ENCODE results near the gene APP.
"Not testable (repeated sequence)": the region's sequence is repeated elsewhere in the genome, so short reads cannot be mapped to it uniquely, and the experiment has no call there.

The APP gene

GRCh38 chr21:26164311-26164710, 6.3 kb downstream of the APP start:
- DNase-seq (ENCODE audit: low read depth in 2 of 2): no peak

GRCh38 chr21:26162081-26162480, 8.5 kb downstream of the APP start:
- no peak for DNase-seq (ENCODE audit: low read depth in 2 of 2)

DNA sequence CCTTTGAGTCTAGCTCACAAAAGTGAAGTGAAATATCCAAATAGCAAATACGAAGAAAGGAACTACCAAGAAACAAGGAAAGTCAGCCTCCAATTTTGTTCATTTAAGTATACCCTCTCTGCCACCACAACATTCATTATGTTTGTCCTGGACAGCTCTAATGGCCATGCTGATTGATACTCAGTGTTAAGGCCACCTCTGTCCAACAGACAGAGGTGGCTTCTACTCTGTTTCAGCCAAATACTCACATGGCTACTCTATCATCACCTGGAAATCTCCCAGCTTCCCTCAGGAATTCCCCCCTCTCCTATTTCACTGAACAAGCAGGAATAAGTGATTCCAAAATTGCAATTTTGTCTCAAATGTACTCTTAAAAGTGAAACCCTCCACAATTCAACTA, 10.7 kb downstream of the APP start:
- no peak for DNase-seq (ENCODE audit: low read depth in 2 of 2)

- DNase-seq (ENCODE audit: low read depth in 2 of 2): no peak
Observed at GRCh38 chr21:26157801-26158200, 12.8 kb downstream of the APP start.

GRCh38 chr21:26154753-26155152, 15.8 kb downstream of the APP start:
- DNase-seq (ENCODE audit: low read depth in 2 of 2): no peak

GRCh38 chr21:26153758-26154157, 16.8 kb downstream of the APP start:
- DNase-seq (ENCODE audit: low read depth in 2 of 2): no peak

- DNase-seq (ENCODE audit: low read depth in 2 of 2): no peak
Observed at GRCh38 chr21:26148840-26149354, 21.7 kb downstream of the APP start.

DNA sequence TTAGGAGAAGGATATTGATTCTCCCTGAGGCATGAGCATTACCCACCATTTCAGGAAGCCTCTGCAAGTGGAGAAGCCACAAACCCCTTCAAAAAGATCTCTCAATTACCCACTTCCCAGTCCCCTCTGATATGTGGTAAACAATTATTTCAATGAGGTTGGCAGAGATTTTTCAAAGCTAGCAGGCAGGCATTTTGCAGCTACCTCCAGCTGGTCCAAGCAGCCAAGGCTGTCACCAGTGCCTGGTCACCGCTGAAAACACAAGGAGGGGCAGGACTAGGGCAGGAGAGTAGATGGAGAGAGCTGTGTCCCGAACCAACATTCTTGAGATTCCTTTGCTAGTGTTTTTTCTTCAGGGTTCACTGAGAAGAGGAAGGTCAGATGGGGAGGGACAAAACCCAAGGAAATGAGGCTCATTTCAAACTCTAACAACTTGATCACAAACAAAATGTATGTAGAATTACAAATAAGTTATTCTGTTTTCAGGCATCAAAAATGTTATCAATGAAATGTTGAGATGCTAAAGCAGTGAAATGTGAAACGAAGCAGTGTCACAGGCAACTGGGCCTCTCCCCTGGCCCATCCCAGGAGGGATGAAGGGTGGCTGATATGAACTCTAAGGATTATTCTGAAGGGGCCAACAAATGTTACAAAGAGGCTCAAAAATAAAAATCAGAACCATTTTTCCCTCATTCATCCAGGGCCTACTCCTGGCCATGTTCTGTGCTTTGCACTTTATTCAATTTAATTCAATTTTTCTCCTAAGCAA, 22.3 kb downstream of the APP start:
- no peak for DNase-seq (ENCODE audit: low read depth in 2 of 2)

DNA sequence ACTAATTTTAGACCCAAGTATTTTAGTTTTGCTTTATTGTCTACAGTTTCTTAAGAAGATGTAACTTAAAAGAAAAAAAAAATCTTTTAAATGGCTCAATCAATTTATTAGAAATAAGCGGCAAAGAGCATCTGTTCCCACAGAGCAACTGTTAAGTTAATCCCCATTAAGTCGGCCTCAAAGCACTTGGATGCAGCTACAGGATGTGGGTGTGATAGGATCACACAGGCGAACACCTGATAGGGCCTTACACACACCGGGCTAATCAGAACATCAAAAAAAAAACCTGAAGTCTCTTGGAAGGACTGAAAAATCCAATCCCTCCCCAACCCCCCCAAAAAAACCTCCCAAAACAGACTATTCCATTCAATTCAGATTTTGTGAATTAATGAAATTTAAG, 23.0 kb downstream of the APP start:
- DNase-seq (ENCODE audit: low read depth in 2 of 2): no peak

DNA sequence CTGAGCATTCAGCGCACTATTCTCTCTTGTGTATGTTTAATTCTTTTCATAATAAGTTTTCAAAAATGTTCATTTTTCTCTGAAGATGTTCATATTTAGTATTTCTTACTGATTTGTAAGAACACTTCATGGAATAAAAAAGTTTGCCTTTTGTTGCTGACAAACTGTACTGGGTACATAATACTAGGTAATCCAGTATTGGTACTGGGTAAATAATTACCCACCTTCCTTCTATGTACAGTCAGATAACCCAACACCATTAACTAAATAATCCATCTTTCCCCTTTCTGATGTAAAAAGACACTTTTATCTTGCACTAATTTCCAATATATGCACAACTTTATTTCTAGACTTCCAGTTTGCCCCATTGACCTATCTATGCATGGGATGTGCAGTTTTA, 23.9 kb downstream of the APP start:
- no peak for DNase-seq (ENCODE audit: low read depth in 2 of 2)

DNA sequence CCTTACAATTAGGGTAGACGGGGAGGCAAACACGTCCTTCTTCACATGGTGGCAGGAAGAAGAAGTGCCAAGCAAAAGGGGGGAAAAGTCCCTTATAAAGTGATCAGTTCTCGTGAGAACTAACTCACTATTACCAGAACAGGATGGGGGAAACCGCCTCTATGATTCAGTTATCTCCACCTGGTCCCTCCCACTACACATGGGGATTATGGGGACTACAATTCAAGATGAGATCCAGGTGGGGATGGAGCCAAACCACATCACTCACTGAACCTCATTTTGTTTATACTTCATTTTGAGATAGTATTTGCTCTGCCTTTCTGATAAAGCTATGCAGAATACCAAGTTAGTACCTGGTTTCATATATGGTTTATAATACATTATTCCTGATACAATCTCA, 26.5 kb downstream of the APP start:
- DNase-seq (ENCODE audit: low read depth in 2 of 2): no peak

GRCh38 chr21:26142363-26142762, 28.2 kb downstream of the APP start:
- DNase-seq (ENCODE audit: low read depth in 2 of 2): no peak

- DNase-seq (ENCODE audit: low read depth in 2 of 2): no peak
Observed at GRCh38 chr21:26140926-26141325, 29.6 kb downstream of the APP start.

- no peak for DNase-seq (ENCODE audit: low read depth in 2 of 2)
Observed at GRCh38 chr21:26140164-26140579, 30.4 kb downstream of the APP start.

- DNase-seq (ENCODE audit: low read depth in 2 of 2): no peak
Observed at GRCh38 chr21:26138615-26139257, 31.8 kb downstream of the APP start.

GRCh38 chr21:26137379-26138060, 33.0 kb downstream of the APP start:
- no peak for DNase-seq (ENCODE audit: low read depth in 2 of 2)

DNA sequence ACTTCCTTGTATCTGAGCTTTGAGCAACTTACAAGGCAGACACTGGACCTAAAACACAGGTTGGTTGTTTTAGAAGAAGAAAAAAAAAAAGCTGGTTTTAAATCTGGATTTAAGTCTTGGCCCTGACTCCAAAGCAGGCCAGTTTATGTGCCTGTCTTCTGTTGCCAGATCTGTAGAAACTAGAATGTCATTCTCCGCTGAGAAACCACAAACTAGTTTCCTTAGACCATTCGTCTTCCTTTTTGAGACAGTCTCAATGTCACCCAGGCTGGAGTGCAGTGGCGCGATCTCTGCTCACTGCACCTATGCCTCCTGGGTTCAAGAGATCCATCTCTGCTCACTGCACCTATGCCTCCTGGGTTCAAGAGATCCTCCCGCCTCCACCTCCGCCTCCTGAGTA, 33.9 kb downstream of the APP start:
- no peak for DNase-seq (ENCODE audit: low read depth in 2 of 2)

GRCh38 chr21:26135520-26135919, 35.0 kb downstream of the APP start:
- DNase-seq (ENCODE audit: low read depth in 2 of 2): no peak

GRCh38 chr21:26131554-26131953, 39.0 kb downstream of the APP start:
- DNase-seq (ENCODE audit: low read depth in 2 of 2): no peak

- not testable (repeated sequence) for DNase-seq (ENCODE audit: low read depth in 2 of 2)
Observed at GRCh38 chr21:26131053-26131452, 39.5 kb downstream of the APP start.

DNA sequence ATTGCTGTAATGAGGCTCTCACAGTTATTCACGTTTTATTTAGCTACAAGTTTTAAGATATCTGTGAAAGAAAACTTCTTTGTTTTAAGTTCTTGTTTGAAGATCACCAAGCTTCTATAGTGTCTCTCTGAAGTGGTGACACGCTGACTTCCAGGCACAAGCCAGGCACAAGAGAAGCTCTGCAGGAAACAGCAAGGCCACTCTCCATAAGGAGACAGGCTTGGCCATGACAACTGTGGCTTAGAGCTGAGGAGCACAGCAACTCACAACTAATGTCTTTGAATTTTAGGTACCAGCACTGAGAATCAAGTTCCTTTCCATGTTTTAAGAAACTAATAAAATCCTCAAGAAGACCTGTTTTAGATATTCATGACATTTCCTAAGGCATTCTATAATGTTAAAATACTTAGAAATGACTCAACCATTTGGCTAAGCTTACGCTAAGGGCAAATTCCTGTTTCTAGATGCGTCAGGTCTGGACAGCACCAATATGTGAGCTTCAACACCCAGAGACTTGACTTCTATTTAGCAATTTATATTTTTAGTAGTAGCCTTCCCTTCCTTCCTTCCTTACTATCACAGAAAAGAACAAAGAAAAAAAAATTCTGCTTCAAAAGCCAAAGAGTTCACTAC, 40.2 kb downstream of the APP start:
- DNase-seq (ENCODE audit: low read depth in 2 of 2): no peak

DNA sequence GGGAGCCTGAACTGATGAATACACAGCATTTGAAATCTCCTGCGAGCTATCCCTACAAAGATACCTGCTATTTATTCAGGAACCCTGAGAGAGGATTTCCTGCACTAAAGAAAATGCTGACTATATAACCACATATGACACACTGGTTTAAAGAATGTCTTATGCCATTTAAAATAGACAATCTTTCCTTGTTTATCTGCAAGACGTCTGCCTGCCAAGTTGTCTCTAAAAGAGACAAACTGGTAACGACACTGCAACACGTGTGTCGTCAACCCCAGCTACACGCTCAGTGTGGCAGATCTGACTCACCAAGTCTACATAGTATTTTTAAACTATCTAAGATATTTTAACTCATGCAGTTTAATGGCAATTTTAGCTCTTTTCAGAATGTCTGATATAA, 42.7 kb downstream of the APP start:
- DNase-seq (ENCODE audit: low read depth in 2 of 2): no peak

Measured in stimulated activated CD8-positive, alpha-beta memory T cell treated with anti-CD3 and anti-CD28 coated beads, Interleukin-15, amount 100 ng/mL, for 4 hours (primary cell).